RWPE1 (cell line): ENCODE measurements around the gene SOCS2.

Experiments
- CTCF ChIA-PET: fragments of 350-600 bp; sonication (Branson Sonifier 250); formaldehyde crosslinking; extraction: SDS; loops from one replicate; lab custom pipeline; 2021; lab: Yijun Ruan, JAX
- POLR2A ChIA-PET: fragments of 400-600 bp; formaldehyde crosslinking; extraction: SDS; loops from one replicate; lab custom pipeline; 2020; ENCODE audit warnings: antibody characterized with exemption; ENCODE audit not compliant: low non-redundant PET; lab: Yijun Ruan, JAX
- DNase-seq: peaks from one replicate; pipeline ENCODE4 v3.0.0; 2012; ENCODE audit warnings: low spot score
- H3K27ac ChIP-seq: fragments of 450-650 bp; 2 replicates; pipeline ENCODE4 v1.5.1; 2017
- TF ChIP-seq, protein P1 (sequence below): fragments of 450-650 bp; conservative IDR thresholded peaks from 2 replicates; pipeline ENCODE4 v1.5.1; 2017; ENCODE audit warnings: low read depth, mild to moderate bottlenecking

Gene SOCS2

GRCh38 chr12:93612776-93613175 lies 40.3 kb downstream of the SOCS2 start:
- TF ChIP-seq, protein P1, sequence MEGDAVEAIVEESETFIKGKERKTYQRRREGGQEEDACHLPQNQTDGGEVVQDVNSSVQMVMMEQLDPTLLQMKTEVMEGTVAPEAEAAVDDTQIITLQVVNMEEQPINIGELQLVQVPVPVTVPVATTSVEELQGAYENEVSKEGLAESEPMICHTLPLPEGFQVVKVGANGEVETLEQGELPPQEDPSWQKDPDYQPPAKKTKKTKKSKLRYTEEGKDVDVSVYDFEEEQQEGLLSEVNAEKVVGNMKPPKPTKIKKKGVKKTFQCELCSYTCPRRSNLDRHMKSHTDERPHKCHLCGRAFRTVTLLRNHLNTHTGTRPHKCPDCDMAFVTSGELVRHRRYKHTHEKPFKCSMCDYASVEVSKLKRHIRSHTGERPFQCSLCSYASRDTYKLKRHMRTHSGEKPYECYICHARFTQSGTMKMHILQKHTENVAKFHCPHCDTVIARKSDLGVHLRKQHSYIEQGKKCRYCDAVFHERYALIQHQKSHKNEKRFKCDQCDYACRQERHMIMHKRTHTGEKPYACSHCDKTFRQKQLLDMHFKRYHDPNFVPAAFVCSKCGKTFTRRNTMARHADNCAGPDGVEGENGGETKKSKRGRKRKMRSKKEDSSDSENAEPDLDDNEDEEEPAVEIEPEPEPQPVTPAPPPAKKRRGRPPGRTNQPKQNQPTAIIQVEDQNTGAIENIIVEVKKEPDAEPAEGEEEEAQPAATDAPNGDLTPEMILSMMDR = no peak
- no peak overlapping the region for H3K27ac ChIP-seq
- ChIA-PET CTCF (interaction anchor here (0.7 to 1.2 kb wide), 3 partner anchors 10 to 489 kb away, joined by 3 to 4 read pairs (median 3); no protein-coding TSS in a partner anchor), POLR2A (no interaction called here)
- no peak for DNase-seq

DNA sequence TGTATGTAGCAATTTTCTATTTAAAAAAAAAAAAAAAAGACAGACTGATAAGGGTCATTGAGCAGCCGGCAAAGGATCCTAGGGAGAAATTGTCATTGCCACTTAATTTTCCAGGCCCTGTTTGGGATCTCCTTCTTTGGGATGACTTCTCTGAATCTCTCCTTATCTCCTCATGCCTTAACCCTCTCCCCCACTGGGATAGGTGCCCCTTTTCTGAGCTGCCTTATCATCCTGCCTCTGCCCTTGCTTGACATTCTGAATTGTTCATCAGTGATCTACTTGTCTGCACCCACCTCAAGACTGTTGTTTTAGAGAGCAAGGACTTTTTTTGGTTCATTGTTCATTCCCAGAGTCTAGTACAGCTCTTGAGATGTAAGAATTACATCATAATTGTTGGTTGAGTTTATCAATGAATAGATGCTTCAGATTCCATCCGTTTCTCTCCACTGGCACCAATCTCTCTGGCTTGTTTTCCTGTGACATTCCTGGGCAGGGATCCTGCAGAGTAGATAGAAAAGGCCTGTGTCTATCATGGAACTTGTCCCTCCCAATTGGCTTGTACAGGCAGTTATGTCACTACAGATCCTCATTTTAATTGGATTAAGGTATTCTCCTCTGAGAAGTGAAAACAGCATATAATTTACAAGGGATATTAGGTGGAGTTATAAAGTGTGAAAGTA lies 42.6 kb downstream of the SOCS2 start:
- H3K27ac ChIP-seq = no peak overlapping the region
- TF ChIP-seq, protein P1 = no peak
- ChIA-PET POLR2A (interaction anchor here (0.7 kb wide), 1 partner anchor 1924 kb away, joined by 4 read pairs; no protein-coding TSS in a partner anchor), CTCF (interaction anchor here (0.5 kb wide), 1 partner anchor 310 kb away, joined by 3 read pairs; no protein-coding TSS in a partner anchor)
- no peak for DNase-seq

DNA sequence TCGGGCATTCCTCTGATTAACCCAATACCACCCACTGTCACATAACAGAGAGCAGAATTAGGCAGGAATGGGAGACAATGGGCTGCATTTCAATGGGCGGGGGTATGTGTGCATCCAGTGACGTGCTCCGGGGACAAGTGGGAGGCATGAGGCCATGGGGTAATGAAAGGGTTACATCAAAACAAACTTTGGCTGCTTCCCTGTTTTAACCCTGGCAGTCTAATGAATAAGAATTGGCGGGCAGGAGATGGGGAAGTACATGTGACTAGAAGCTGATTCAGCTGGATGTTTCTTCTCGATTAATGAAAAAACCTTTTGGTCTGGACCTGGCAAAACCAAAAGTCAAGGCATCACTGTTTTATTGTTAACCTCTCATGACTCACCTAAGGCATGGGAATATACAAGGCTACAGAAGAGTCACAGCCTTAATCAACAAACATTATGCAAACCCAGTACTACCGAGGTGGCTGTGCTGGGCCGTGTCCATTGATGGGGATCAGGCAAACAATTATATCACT lies 44.2 kb downstream of the SOCS2 start:
- POLR2A ChIA-PET = no interaction called here
- CTCF ChIA-PET = interaction anchor here (0.6 kb wide), 1 partner anchor 599 kb away, joined by 8 read pairs; no protein-coding TSS in a partner anchor
- H3K27ac ChIP-seq = no peak overlapping the region
- TF ChIP-seq, protein P1 = no peak
- DNase-seq = peak; percentile 50

DNA sequence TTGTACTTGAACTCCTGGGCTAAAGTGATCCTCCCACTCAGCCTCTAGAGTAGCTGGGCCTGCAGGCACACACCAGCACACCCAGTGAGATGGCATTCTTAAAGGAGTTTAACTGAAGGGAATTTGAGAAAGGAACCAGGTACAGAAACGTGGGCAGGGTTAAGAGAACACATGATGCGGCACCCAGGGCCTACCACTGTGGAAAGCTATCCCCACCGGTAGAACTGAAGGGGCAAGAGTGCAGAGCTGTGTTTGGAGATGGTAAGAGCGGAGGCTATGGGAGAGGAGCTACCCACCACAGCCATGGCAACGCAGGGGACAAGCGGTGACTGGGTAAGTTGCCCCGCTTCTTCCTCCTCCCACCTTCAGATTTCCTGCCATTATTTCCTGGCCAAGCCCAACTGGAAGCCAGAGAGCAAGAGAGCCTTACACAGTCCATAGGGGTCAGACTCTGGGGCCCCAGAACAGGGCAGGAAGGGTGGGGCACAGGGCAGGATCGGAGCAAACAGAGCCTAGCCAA lies 46.5 kb downstream of the SOCS2 start:
- DNase-seq = no peak
- TF ChIP-seq, protein P1 = no peak
- ChIA-PET CTCF (interaction anchor here (0.6 kb wide), 1 partner anchor 165 kb away, joined by 3 read pairs; no protein-coding TSS in a partner anchor), POLR2A (no interaction called here)
- H3K27ac ChIP-seq = no peak overlapping the region

DNA sequence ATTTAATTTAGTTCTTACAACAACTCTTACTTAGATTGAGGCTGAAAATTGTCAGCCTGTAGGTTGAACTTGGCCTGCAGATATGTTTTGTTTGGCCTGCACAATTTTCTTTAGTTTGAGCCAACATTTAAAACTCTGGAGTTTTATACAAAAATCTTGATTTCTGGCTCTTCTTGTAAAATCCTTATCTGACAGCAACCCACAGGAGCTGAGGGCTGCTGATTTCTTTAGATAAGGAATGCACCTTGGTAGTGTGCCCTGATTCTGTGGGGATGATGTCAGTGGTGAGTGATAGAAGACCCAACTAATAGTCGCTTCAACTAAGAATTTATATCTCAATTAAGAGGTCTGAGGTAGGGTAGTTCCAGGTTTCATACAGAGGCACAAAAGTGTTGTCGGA lies 49.5 kb downstream of the SOCS2 start:
- TF ChIP-seq, protein P1 = no peak

GRCh38 chr12:93622485-93622884 lies 50.0 kb downstream of the SOCS2 start:
- TF ChIP-seq, protein P1 = no peak
- POLR2A ChIA-PET = no interaction called here
- CTCF ChIA-PET = interaction anchor here (0.5 to 0.6 kb wide), 2 partner anchors 32 to 546 kb away, joined by 3 to 4 read pairs; no protein-coding TSS in a partner anchor
- no peak for DNase-seq
- H3K27ac ChIP-seq = no peak overlapping the region

More for the DNA sequence above, 49.5 kb downstream of the SOCS2 start:
- no peak for DNase-seq
- ChIA-PET POLR2A (no interaction called here), CTCF (interaction anchor here (0.6 kb wide), 1 partner anchor 31 kb away, joined by 4 read pairs; no protein-coding TSS in a partner anchor)
- no peak overlapping the region for H3K27ac ChIP-seq
